HG03175 (cell line): Measurements from ENCODE around the gene SIX4.

ENCODE experiments used
- ATAC-seq: cut with Tn5 transposase; IDR thresholded peaks from one replicate; pipeline ENCODE4 v1.9.1; 2021; ENCODE audit warnings: mild to moderate bottlenecking, moderate library complexity; ENCODE audit not compliant: unreplicated experiment

The SIX4 gene

DNA sequence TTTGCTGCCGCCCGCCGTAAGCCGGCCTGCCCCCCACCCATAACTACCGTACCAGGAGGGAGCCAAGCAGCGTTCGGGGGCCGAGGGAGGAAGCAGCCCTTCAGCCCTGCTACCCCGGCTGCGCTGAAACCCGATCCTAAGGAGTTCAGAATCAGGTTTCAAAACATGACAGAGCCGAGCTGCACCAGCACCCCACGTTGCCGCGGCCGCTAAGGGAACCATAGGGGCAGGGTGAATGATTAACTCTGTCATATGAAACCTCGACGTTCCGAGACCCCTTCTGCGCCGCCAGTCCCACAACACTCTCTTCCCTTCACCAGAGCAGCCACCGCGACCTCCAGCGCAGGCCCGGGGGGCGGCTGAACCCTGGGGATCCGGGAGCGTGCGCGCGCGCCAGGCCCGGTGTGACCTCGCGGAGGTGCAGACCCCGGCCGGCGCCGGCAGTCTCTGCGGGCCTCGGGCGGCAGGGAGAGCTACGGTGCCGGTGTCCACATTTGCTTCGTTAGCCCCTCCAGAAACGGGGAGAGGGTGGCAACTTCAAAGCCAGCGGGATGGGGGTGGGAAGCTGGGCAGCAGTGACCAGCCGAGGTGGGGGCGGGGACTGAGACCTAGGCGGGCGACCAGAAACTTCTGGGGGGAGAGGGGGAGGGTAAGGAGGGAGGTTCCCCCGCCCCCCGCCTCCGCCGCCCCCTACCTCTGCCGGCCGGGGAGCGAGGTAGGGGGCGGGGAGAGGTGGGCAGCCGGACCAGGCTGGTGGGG lies 1.6 kb downstream of the SIX4 start:
- peak; percentile 29 for ATAC-seq

DNA sequence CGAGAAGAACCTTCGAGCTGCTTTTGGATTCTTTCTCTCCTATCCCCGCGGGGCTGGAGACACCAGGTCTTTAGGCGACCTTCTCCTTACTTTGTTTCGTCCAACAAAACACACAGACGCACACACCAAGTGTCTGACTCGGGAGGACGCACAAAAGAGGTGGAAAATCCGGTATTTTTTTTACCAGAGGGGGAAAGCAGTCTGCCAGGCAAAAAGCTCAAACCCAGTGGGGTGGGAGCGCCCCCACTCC lies 2.1 kb downstream of the SIX4 start:
- no peak for ATAC-seq

DNA sequence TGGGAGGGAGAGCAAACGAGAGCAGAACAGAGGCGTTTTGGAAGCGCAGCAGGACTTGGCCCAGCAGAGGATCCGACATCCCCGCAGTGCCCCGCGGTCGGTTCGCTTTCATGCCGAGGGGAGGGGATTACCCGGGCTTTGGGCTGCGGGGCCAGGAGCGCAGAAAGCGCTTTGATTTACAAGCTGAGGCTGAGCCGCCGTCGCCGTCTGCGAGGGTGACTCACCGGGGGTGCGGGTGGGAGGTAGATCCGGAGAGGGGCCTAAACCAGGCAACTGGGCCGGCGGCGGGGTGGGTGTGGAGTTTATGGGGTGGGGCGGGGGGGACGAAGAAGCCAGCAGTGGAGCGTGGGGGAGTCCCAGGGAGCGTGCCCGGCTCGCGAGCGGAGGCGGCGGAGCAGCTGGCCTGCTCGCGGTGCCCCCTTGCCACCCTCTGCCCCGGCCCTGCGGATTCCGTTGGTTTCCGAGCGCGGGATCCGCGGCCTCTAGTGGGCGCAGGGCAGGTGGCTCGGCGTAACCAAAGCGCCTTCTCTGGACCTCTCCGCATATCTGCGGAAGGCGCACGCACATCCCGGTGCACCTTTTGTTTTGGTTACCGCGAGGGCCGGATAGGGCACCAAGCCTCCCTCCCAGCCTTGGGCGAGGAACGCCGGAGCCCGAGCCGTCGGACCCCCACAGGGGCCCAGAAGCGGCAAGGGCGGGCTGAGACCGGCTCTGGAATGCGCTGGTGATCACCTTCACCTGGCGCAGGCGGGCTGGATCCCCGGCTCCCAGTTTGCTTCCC lies 2.6 kb downstream of the SIX4 start:
- ATAC-seq = no peak

- ATAC-seq = no peak
Observed at GRCh38 chr14:60720962-60721325, 3.2 kb downstream of the SIX4 start.

DNA sequence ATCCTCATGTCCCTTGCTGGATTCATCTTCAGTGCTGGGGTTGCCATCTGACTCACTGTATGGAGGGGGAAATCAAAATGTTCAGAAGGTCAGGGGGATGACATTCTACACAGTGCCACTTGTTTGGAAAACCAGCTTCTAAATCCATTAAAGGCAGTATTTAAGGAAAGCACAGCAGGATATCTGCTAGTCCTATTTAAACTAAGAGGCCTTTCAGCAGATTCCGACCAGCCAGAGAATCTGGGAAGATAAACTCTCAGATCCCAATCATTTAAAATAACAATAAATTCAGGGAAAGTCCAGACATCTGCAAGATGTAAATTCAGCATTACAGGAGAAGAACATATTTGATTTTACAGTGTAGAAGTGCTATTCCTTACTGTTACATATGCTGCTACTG lies 3.8 kb downstream of the SIX4 start:
- no peak for ATAC-seq

DNA sequence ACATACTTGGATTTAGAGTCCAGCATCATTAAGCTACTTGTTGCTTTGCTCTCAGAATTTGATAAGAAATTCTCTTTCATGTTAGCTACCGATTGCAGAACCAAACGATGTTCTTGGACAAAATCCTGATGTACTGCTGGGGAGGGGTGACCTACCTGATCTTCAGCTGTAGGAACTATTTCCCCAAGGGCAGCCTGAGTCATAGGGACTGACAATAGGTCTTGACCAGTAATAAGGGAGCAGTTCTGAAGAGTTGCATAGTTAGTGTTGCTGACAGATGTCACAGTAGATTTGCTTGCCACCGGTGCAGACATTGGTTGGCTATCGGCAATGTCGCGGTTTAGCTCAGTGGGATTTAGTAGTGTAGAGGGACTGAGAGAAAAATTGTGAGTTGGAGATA lies 10.6 kb downstream of the SIX4 start:
- no peak for ATAC-seq

- ATAC-seq = no peak
Observed at GRCh38 chr14:60710494-60710893, 13.7 kb downstream of the SIX4 start.

- no peak for ATAC-seq
Observed at GRCh38 chr14:60707858-60708257, 16.3 kb downstream of the SIX4 start.

- no peak for ATAC-seq
Observed at GRCh38 chr14:60705100-60705499, 19.1 kb downstream of the SIX4 start.

GRCh38 chr14:60700598-60700997 lies 23.6 kb downstream of the SIX4 start:
- no peak for ATAC-seq

DNA sequence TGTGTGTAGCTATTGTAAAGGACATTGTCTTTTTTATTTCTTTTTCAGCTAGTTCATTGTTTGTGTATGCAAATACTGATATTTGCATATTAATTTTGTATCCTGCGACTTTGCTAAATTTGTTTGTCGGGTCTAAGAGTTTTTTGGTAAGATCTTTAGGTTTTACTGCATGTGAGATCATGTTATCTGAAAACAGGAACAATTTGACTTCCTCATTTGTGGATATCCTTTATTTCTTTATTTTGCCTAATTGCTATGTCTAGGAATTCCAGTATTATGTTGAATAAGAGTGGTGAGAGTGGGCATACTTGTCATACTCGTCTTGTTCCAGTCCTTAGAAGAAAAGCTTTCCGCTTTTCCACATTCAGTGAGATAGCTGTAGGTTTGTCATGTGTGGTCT lies 28.8 kb downstream of the SIX4 start:
- ATAC-seq = no peak

DNA sequence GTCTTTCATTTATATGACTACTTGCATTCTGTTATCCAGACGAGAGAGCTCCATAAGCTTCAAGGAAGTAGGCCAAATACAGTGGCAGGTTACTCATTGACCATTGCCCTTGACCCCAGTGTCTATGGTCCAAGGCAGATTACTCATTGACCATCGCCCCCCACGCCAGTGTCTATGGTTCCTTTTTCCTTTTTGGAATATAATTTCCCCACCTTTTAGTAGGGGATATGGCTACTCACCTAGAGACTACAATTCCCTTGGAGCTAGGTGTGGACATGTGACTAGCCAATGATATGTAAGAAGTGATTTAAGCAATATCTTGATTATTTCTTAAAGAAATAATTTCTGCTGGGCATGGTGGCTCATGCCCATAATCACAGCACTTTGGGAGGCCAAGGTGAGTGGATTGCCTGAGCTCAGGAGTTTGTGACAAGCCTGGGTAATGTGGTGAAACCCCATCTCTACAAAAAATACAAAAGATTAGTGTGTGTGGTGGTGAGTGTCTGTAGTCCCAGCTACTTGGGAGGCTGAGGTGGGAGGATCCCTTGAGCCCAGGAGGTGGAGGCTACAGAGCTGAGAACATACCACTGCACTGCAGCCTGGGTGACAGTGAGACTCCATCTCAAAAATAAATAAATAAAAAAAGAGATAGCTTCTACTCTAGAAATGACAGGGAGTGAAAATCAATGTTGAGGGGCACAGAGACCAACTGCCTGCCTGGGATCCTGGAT lies 32.6 kb downstream of the SIX4 start:
- ATAC-seq = no peak

- no peak for ATAC-seq
Observed at GRCh38 chr14:60686865-60687264, 37.3 kb downstream of the SIX4 start.

GRCh38 chr14:60684203-60684602 lies 39.9 kb downstream of the SIX4 start:
- ATAC-seq = no peak

DNA sequence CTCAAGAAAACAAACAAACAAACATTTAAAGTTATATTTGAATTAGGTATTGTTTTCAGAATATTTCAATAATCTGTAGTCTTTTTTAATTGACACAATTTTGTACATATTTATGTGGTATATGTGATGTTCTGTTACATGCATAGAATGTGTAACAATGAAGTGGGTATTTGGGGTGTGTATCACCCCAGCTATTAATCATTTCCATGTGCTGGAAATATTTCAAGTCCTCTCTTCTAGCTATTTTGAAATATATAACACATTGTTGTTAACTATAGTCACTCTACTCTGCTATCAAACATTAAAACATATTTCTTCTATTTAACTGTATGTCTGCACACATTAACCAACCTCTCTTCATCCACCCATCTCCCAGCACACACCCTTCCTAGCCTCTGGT lies 42.9 kb downstream of the SIX4 start:
- ATAC-seq = no peak

DNA sequence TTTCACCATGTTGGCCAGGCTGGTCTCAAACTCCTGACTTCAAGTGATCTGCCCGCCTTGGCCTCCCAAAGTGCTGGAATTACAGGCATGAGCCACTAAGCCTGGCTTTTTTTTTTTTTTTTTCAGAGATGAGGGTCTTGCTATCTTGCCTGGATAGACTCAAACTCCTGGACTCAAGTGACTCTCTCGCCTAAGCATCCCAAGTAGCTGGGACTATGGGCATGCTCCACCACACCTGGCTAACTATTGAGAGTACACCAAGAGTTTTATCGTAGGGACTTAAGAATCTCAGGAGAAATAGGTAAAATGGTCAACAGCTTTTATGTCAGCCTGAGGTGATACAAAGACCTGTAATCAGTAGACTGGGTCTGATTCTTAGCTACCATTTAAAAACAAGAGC lies 43.6 kb downstream of the SIX4 start:
- no peak for ATAC-seq

GRCh38 chr14:60679566-60680258 lies 44.4 kb downstream of the SIX4 start:
- ATAC-seq = no peak

DNA sequence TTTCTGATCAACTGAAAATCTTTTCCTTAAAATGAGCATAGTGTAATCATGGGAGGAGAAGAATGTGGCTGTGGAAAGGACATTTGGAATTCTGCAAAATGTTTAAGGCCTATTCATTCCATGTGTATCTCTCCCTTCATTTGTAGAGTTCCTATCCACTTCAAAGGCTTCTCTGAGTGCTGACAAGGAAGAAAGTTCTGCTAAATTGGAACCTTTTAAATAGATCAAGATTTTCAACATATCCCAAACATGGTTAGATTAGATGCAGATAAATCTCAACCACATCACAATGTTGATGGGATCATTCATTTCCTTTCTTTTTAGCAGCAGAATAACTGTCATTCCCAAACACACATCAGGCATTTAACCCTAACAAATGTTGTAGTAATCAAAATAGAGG lies 46.5 kb downstream of the SIX4 start:
- no peak for ATAC-seq

DNA sequence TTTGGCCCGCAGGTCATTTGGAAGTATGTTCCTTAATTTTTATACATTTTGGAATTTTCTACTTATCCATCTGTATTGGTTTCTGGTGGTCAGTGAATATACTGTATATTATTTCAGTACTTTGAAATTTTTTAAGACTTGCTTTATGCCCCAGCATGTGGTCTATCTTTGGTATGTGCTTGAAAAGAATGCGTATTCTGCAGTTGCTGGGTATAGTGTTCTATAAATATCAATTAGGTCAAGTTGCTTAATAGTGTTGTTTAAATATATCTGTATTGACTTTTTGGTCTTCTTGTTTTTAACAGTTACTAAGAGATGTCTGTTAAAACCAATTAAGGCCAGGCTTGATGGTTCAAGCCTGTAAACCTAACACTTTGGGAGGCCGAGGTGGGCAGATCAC lies 53.2 kb downstream of the SIX4 start:
- ATAC-seq = no peak

GRCh38 chr14:60668431-60669112 lies 55.6 kb downstream of the SIX4 start:
- ATAC-seq = no peak

DNA sequence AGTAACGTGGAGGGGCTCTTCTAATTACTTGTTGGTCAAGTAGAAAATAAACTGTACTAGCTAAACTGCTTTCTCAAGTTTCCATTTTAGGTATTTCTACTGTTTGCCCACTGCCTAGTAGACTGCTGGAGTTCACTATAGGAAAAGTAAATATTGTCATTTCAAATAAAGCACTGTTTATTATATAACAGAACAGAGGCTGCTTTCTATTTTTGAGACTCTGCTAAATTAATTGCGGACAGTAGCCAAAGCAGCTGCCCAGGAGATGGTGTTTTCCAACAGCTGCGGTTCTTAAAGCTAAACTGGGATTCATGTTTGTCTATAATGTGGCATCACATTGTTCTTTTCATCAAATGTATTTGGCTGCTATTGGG lies 59.0 kb downstream of the SIX4 start:
- ATAC-seq = no peak
